GM23248 (cell line): ENCODE data around the gene PPM1L.

Source experiments
- EZH2 ChIP-seq: fragments of 200-600 bp; sonication (generic); IDR thresholded peaks from 2 replicates; pipeline ENCODE4 v1.6.1; 2018; ENCODE audit warnings: antibody characterized with exemption, mild to moderate bottlenecking; ENCODE audit not compliant: insufficient read depth, poor library complexity, severe bottlenecking
- EZH2phosphoT487 ChIP-seq: fragments of 200-600 bp; sonication (generic); IDR thresholded peaks from 2 replicates; pipeline ENCODE4 v1.6.1; 2018; ENCODE audit warnings: antibody characterized with exemption, moderate library complexity, mild to moderate bottlenecking, low read depth; ENCODE audit not compliant: insufficient read depth

GRCh38 chr3:160851629-160852210 lies 95.7 kb downstream of the PPM1L start:
- no peak for TF ChIP-seq EZH2phosphoT487
- TF ChIP-seq EZH2, result no peak
